ENCODE results near the gene FOXO1. TPM values are rescaled to one million over a fixed set of nuclear protein-coding genes. Genes with fewer than 3 reads are reported as not detected.
A peak's percentile ranks its signal among the peaks of the same experiment; 100 is the strongest.

The FOXO1 gene
- total and polyA plus RNA-seq, 2 of the 13 experiments (the other 11 are each of a cell fraction or from before 2014, with no cell fraction given) = 8.1 to 13.1 TPM

- TF ChIP-seq, protein P1, sequence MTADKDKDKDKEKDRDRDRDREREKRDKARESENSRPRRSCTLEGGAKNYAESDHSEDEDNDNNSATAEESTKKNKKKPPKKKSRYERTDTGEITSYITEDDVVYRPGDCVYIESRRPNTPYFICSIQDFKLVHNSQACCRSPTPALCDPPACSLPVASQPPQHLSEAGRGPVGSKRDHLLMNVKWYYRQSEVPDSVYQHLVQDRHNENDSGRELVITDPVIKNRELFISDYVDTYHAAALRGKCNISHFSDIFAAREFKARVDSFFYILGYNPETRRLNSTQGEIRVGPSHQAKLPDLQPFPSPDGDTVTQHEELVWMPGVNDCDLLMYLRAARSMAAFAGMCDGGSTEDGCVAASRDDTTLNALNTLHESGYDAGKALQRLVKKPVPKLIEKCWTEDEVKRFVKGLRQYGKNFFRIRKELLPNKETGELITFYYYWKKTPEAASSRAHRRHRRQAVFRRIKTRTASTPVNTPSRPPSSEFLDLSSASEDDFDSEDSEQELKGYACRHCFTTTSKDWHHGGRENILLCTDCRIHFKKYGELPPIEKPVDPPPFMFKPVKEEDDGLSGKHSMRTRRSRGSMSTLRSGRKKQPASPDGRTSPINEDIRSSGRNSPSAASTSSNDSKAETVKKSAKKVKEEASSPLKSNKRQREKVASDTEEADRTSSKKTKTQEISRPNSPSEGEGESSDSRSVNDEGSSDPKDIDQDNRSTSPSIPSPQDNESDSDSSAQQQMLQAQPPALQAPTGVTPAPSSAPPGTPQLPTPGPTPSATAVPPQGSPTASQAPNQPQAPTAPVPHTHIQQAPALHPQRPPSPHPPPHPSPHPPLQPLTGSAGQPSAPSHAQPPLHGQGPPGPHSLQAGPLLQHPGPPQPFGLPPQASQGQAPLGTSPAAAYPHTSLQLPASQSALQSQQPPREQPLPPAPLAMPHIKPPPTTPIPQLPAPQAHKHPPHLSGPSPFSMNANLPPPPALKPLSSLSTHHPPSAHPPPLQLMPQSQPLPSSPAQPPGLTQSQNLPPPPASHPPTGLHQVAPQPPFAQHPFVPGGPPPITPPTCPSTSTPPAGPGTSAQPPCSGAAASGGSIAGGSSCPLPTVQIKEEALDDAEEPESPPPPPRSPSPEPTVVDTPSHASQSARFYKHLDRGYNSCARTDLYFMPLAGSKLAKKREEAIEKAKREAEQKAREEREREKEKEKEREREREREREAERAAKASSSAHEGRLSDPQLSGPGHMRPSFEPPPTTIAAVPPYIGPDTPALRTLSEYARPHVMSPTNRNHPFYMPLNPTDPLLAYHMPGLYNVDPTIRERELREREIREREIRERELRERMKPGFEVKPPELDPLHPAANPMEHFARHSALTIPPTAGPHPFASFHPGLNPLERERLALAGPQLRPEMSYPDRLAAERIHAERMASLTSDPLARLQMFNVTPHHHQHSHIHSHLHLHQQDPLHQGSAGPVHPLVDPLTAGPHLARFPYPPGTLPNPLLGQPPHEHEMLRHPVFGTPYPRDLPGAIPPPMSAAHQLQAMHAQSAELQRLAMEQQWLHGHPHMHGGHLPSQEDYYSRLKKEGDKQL (CRISPR knock-in tag; IDR thresholded peaks at IDR 0.05; ENCODE audit: low read depth) = no peak
- TF ChIP-seq ZNF331 (CRISPR knock-in tag; IDR thresholded peaks at IDR 0.05) (peak; percentile 96), FOSL1 (CRISPR knock-in tag; IDR thresholded peaks at IDR 0.05; ENCODE audit: borderline replicate concordance) (no peak), SATB2 (CRISPR knock-in tag; IDR thresholded peaks at IDR 0.05) (no peak), PHF21A (CRISPR knock-in tag; IDR thresholded peaks at IDR 0.05) (no peak), ZNF460 (CRISPR knock-in tag; IDR thresholded peaks at IDR 0.05; ENCODE audit: borderline replicate concordance) (no peak), BATF2 (CRISPR knock-in tag; IDR thresholded peaks at IDR 0.05) (no peak), DMTF1 (CRISPR knock-in tag; IDR thresholded peaks at IDR 0.05) (no peak), KLF6 (CRISPR knock-in tag; IDR thresholded peaks at IDR 0.05) (no peak), ZNF556 (CRISPR knock-in tag; IDR thresholded peaks at IDR 0.05; ENCODE audit: borderline replicate concordance) (no peak), ZNF329 (CRISPR knock-in tag; IDR thresholded peaks at IDR 0.05; ENCODE audit: low read depth) (no peak), KDM1A (CRISPR knock-in tag; IDR thresholded peaks at IDR 0.05) (no peak), ELF1 (CRISPR knock-in tag; IDR thresholded peaks at IDR 0.05) (no peak)
Measured at GRCh38 chr13:40534456-40534855, 132.0 kb downstream of the FOXO1 start (continued).
